Measurements from ENCODE around the gene CAMSAP3. TPM values are rescaled to one million over a fixed set of nuclear protein-coding genes. Genes with fewer than 3 reads are reported as not detected.

CAMSAP3 gene
- total RNA-seq, 2 donors from 2014 or later: 1.7 to 2.0 TPM

DNA sequence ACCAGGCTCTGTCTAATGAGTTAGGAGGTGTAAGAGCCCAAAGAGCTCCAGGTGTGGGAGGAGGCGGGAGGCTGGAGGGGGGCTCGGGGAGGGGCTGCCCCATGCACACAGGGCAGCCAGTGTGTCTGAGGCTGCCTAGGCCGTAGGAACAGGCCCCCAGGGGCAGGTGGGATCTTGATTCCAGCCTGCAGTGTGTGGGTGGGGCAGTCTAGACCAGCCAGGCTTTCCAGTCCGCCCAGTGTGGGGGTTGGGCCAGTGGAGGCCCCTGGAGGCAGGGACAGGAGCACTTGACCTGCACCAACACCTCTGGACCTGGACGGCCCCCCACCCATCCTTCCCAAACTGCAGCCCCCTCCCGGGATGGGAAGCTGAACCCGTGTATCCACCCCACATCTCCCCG is 5.4 kb upstream of the CAMSAP3 start:
- no peak for ATAC-seq (replicated peaks in 1 of 2)
- Mint-ChIP-seq H3K27me3 (ENCODE audit: low read depth) (peaks cover 21% of the 10 kb centered on the region), H3K9me3 (no peaks in the 10 kb centered on the region), H3K36me3 (ENCODE audit: insufficient read depth in 2 of 2) (no peaks in the 10 kb centered on the region), H3K4me1 (ENCODE audit: low read depth) (peaks cover 3% of the 10 kb centered on the region), H3K4me3 (no peak overlapping the region), H3K27ac (no peak overlapping the region)
- DNase-seq: no peak

GRCh38 chr19:7596211-7596937 is 711 bp downstream of the CAMSAP3 start:
- Mint-ChIP-seq H3K4me1 (ENCODE audit: low read depth) (peaks cover 6% of the 10 kb centered on the region), H3K27me3 (ENCODE audit: low read depth) (peaks cover 45% of the 10 kb centered on the region), H3K27ac (no peak overlapping the region), H3K4me3 (peak overlapping the region; percentile 78 to 79), H3K36me3 (ENCODE audit: insufficient read depth in 2 of 2) (peaks cover 2 to 3% of the 10 kb centered on the region in 2 donors), H3K9me3 (peaks cover 1 to 7% of the 10 kb centered on the region in 2 donors)
- ATAC-seq (replicated peaks in 1 of 2) (peak in 1 of 2 donors; percentile 15), DNase-seq (no peak)

GRCh38 chr19:7597689-7598088 is 2.0 kb downstream of the CAMSAP3 start:
- peaks cover 6% of the 10 kb centered on the region for H3K4me1 Mint-ChIP-seq (ENCODE audit: low read depth)

GRCh38 chr19:7598180-7598579 is 2.5 kb downstream of the CAMSAP3 start:
- ATAC-seq (replicated peaks in 1 of 2): no peak
- H3K9me3 Mint-ChIP-seq: peaks cover 1 to 7% of the 10 kb centered on the region in 2 donors
- peaks cover 45% of the 10 kb centered on the region for H3K27me3 Mint-ChIP-seq (ENCODE audit: low read depth)

More at GRCh38 chr19:7597689-7598088, 2.0 kb downstream of the CAMSAP3 start:
- ATAC-seq (replicated peaks in 1 of 2) (no peak), DNase-seq (no peak)
- H3K27me3 Mint-ChIP-seq (ENCODE audit: low read depth): peaks cover 45% of the 10 kb centered on the region
- H3K36me3 Mint-ChIP-seq (ENCODE audit: insufficient read depth in 2 of 2): peaks cover 2 to 3% of the 10 kb centered on the region in 2 donors
- H3K9me3 Mint-ChIP-seq: peaks cover 1 to 7% of the 10 kb centered on the region in 2 donors
- H3K27ac Mint-ChIP-seq: no peak overlapping the region
- H3K4me3 Mint-ChIP-seq: no peak overlapping the region

DNA sequence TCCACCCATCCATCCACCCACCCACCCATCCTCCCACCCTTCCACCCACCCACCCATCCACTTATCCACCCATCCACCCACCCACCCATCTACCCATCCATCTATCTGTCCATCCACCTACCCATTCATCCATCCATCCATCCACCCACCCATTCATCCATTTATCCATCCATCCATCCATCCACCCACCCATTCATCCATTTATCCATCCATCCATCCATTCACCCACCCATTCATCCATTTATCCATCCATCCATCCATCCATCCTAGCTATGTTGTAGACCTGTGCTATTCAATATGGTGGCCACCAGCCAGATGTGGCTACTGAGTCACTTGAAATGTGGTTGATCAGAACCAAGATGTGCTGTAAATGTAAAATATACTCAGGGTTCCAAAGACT is 5.1 kb downstream of the CAMSAP3 start:
- peak overlapping the region; percentile 59 for H3K27ac Mint-ChIP-seq
- no peak overlapping the region for H3K4me3 Mint-ChIP-seq
- ATAC-seq (replicated peaks in 1 of 2) (no peak), DNase-seq (no peak)
- peaks cover 1 to 7% of the 10 kb centered on the region in 2 donors for H3K9me3 Mint-ChIP-seq
- H3K27me3 Mint-ChIP-seq (ENCODE audit: low read depth): peaks cover 22% of the 10 kb centered on the region
- H3K4me1 Mint-ChIP-seq (ENCODE audit: low read depth): no peaks in the 10 kb centered on the region
- peaks cover 2 to 3% of the 10 kb centered on the region in 2 donors for H3K36me3 Mint-ChIP-seq (ENCODE audit: insufficient read depth in 2 of 2)

More at GRCh38 chr19:7598180-7598579, 2.5 kb downstream of the CAMSAP3 start:
- Mint-ChIP-seq H3K4me3 (no peak overlapping the region), H3K4me1 (ENCODE audit: low read depth) (peaks cover 6% of the 10 kb centered on the region), H3K36me3 (ENCODE audit: insufficient read depth in 2 of 2) (peaks cover 2 to 3% of the 10 kb centered on the region in 2 donors), H3K27ac (no peak overlapping the region)
- no peak for DNase-seq

GRCh38 chr19:7602240-7602934 is 6.7 kb downstream of the CAMSAP3 start:
- Mint-ChIP-seq H3K27me3 (ENCODE audit: low read depth) (peaks cover 16% of the 10 kb centered on the region), H3K36me3 (ENCODE audit: insufficient read depth in 2 of 2) (peaks cover 2 to 3% of the 10 kb centered on the region in 2 donors), H3K4me1 (ENCODE audit: low read depth) (no peaks in the 10 kb centered on the region), H3K9me3 (peaks cover 1 to 7% of the 10 kb centered on the region in 2 donors), H3K27ac (no peak overlapping the region), H3K4me3 (no peak overlapping the region)
- DNase-seq (no peak), ATAC-seq (replicated peaks in 1 of 2) (no peak)

DNA sequence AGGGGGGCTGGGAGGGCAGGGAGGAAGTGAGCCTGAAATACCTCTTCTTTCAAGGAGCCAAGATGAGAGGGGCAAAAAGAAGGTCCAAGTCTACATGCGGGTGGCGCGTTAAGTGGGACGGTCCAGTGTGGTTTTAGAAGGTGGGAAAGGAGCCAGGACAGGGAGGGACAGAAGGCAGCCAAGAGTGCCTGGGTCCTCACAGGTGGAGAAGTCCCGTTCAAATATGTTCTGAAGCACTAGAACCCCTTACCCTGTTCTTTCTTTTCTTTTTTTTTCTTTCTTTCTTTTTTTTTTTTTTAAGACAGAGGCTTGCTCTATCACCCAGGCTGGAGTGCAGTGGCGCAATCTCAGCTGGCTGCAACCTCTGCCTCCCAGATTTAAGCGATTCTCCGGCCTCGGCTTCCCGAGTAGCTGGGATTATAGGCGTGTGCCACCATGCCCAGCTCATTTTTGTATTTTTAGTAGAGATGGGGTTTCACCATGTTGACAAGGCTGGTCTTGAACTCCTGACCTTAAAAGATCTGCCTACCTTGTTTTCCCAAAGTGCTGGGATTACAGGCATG is 7.4 kb downstream of the CAMSAP3 start:
- peaks cover 1 to 7% of the 10 kb centered on the region in 2 donors for H3K9me3 Mint-ChIP-seq
- ATAC-seq (replicated peaks in 1 of 2): no peak
- DNase-seq: no peak
- no peaks in the 10 kb centered on the region for H3K4me1 Mint-ChIP-seq (ENCODE audit: low read depth)
- H3K27ac Mint-ChIP-seq: no peak overlapping the region
- peaks cover 2 to 3% of the 10 kb centered on the region in 2 donors for H3K36me3 Mint-ChIP-seq (ENCODE audit: insufficient read depth in 2 of 2)
- peaks cover 10% of the 10 kb centered on the region for H3K27me3 Mint-ChIP-seq (ENCODE audit: low read depth)
- H3K4me3 Mint-ChIP-seq: no peak overlapping the region

DNA sequence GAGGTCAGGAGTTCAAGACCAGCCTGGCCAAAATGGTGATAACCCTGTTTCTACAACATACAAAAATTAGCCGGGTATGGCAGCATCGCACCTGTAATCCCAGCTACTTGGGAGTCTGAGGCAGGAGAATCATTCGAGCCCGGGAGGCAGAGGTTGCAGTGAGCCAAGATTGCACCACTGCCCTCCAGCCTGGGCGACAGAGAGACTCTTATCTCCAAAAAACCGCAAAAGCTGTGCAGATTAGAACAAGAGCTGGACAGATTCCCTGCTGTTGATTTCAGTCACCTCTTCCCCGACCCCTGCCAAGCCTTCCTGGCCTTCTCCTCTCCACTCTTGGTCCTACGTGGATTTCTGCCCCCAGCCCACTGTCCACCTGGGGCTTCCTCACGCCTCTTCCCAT is 8.3 kb downstream of the CAMSAP3 start:
- DNase-seq: no peak
- no peaks in the 10 kb centered on the region for H3K4me1 Mint-ChIP-seq (ENCODE audit: low read depth)
- H3K9me3 Mint-ChIP-seq: peaks cover 1 to 4% of the 10 kb centered on the region in 2 donors
- ATAC-seq (replicated peaks in 1 of 2): no peak
- no peak overlapping the region for H3K27ac Mint-ChIP-seq
- peaks cover 2 to 3% of the 10 kb centered on the region in 2 donors for H3K36me3 Mint-ChIP-seq (ENCODE audit: insufficient read depth in 2 of 2)
- no peak overlapping the region for H3K4me3 Mint-ChIP-seq
- H3K27me3 Mint-ChIP-seq (ENCODE audit: low read depth): peaks cover under 1% of the 10 kb centered on the region

GRCh38 chr19:7605490-7606222 is 10.0 kb downstream of the CAMSAP3 start:
- ATAC-seq (replicated peaks in 1 of 2) (peak; percentile 64 to 70), DNase-seq (peak; percentile 35 to 46)
- Mint-ChIP-seq H3K36me3 (ENCODE audit: insufficient read depth in 2 of 2) (peaks cover 2 to 3% of the 10 kb centered on the region in 2 donors), H3K27ac (no peak overlapping the region), H3K4me3 (no peak overlapping the region), H3K27me3 (ENCODE audit: low read depth) (no peaks in the 10 kb centered on the region), H3K9me3 (peaks cover 1 to 3% of the 10 kb centered on the region in 2 donors), H3K4me1 (ENCODE audit: low read depth) (no peaks in the 10 kb centered on the region)

DNA sequence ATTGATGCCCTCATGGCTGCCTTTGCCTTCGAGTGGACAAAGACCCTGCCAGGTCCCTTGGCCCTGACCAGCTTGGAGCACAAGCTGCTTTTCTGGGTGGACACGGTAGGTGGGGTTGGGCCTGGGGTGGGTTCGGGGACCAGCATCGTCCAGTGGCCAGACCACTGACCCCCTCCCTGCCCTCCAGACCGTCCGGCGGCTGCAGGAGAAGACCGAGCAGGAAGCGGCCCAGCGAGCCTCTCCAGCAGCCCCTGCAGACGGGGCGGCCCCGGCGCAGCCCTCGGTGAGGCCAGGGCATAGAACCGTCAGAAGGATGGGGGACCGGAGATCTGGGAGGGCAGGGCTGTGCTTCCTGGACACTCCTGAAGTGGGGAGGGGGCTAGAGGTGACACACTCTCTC is 10.6 kb downstream of the CAMSAP3 start:
- no peak for ATAC-seq (replicated peaks in 1 of 2)
- no peak for DNase-seq

GRCh38 chr19:7607212-7607873 is 11.7 kb downstream of the CAMSAP3 start:
- ATAC-seq (replicated peaks in 1 of 2) (no peak), DNase-seq (no peak)
- H3K9me3 Mint-ChIP-seq: no peaks in the 10 kb centered on the region
- no peaks in the 10 kb centered on the region for H3K36me3 Mint-ChIP-seq (ENCODE audit: insufficient read depth in 2 of 2)
- H3K27me3 Mint-ChIP-seq (ENCODE audit: low read depth): no peaks in the 10 kb centered on the region
- no peaks in the 10 kb centered on the region for H3K4me1 Mint-ChIP-seq (ENCODE audit: low read depth)
- no peak overlapping the region for H3K4me3 Mint-ChIP-seq
- H3K27ac Mint-ChIP-seq: no peak overlapping the region

More for the DNA sequence above, 10.6 kb downstream of the CAMSAP3 start:
- Mint-ChIP-seq H3K9me3 (no peaks in the 10 kb centered on the region), H3K27ac (no peak overlapping the region), H3K36me3 (ENCODE audit: insufficient read depth in 2 of 2) (no peaks in the 10 kb centered on the region), H3K4me3 (no peak overlapping the region), H3K4me1 (ENCODE audit: low read depth) (no peaks in the 10 kb centered on the region), H3K27me3 (ENCODE audit: low read depth) (no peaks in the 10 kb centered on the region)

GRCh38 chr19:7607874-7608560 is 12.4 kb downstream of the CAMSAP3 start:
- H3K27ac Mint-ChIP-seq: no peak overlapping the region
- H3K9me3 Mint-ChIP-seq: no peaks in the 10 kb centered on the region
- H3K36me3 Mint-ChIP-seq (ENCODE audit: insufficient read depth in 2 of 2): no peaks in the 10 kb centered on the region
- no peaks in the 10 kb centered on the region for H3K4me1 Mint-ChIP-seq (ENCODE audit: low read depth)
- no peak overlapping the region for H3K4me3 Mint-ChIP-seq
- DNase-seq (no peak), ATAC-seq (replicated peaks in 1 of 2) (no peak)
- no peaks in the 10 kb centered on the region for H3K27me3 Mint-ChIP-seq (ENCODE audit: low read depth)

Measured in activated T-cell treated with anti-CD3 and anti-CD28 coated beads, Interleukin-2, amount 50 U/mL, for 72 hours (primary cell).